ENCODE measurements around the gene EHD3. TPM values are rescaled to one million over a fixed set of nuclear protein-coding genes. Genes with fewer than 3 reads are reported as not detected.

EHD3 gene
- total RNA-seq, 2 experiments from 2014 or later: 0.54 to 0.60 TPM

DNA sequence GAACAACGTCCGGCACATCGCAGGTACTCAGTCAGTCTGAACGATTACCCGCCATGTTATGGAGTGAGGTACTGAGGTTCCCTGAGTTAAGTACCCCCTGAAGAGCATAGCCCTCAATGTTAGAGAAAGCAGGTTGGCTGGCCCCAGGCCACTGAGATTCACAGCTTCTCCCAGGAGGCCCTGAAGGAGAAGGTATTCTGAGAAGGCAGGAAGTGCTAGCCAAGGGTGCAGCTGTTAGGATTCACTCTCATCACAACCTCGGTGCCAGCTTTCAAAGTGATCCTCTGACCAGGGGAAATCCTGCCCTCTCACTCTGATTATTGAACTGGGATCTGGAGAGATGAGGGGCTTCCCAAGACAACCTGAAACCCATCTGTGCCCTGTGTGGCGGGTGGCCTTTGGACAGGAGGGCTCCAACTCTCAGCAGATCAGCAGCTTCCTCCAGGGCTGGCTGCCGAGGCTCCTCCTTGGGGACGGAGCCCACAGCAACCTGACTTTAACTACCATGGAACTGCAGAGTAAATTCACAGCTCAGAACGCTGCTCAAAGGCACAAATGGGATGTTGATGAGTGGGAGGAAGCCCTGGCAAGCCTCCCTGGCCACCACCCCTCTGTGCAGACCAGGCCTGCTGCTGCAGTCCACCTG is 7.8 kb downstream of the EHD3 start:
- no peak overlapping the region for H3K4me3 Mint-ChIP-seq
- intact Hi-C loops (cut with micrococcal nuclease): no loop called here
- POLR2A ChIA-PET: no interaction called here
- H3K4me1 Mint-ChIP-seq (ENCODE audit: low read depth): peaks cover 2% of the 10 kb centered on the region
- DNase-seq (no peak), ATAC-seq (no peak)
- CTCF ChIA-PET: no interaction called here
- TF ChIP-seq, protein P1, sequence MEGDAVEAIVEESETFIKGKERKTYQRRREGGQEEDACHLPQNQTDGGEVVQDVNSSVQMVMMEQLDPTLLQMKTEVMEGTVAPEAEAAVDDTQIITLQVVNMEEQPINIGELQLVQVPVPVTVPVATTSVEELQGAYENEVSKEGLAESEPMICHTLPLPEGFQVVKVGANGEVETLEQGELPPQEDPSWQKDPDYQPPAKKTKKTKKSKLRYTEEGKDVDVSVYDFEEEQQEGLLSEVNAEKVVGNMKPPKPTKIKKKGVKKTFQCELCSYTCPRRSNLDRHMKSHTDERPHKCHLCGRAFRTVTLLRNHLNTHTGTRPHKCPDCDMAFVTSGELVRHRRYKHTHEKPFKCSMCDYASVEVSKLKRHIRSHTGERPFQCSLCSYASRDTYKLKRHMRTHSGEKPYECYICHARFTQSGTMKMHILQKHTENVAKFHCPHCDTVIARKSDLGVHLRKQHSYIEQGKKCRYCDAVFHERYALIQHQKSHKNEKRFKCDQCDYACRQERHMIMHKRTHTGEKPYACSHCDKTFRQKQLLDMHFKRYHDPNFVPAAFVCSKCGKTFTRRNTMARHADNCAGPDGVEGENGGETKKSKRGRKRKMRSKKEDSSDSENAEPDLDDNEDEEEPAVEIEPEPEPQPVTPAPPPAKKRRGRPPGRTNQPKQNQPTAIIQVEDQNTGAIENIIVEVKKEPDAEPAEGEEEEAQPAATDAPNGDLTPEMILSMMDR (IDR thresholded peaks at IDR 0.05): no peak
- H3K27ac Mint-ChIP-seq: no peak overlapping the region
- no peaks in the 10 kb centered on the region for H3K9me3 Mint-ChIP-seq
- H3K27me3 Mint-ChIP-seq: no peaks in the 10 kb centered on the region
- H3K36me3 Mint-ChIP-seq (ENCODE audit: low read depth): no peaks in the 10 kb centered on the region

DNA sequence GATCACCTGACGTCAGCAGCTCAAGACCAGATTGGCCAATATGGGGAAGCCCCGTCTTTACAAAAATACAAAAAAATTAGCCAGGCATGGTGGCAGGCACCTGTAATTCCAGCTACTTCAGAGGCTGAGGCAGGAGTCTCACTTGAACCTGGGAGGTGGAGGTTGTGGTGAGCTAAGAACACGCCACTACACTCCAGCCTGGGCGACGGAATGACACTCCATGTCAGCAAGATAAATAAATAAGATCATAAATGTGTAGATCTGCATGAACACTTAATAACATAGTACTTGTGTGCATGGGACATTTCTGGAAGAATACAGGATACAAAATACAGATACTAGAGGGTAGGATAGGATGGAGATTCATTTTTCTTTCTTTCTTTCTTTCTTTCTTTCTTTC is 9.1 kb downstream of the EHD3 start:
- H3K4me3 Mint-ChIP-seq: no peak overlapping the region
- TF ChIP-seq, protein P1 (IDR thresholded peaks at IDR 0.05): no peak
- POLR2A ChIA-PET: no interaction called here
- H3K36me3 Mint-ChIP-seq (ENCODE audit: low read depth): no peaks in the 10 kb centered on the region
- H3K27me3 Mint-ChIP-seq: no peaks in the 10 kb centered on the region
- H3K27ac Mint-ChIP-seq: no peak overlapping the region
- H3K9me3 Mint-ChIP-seq: no peaks in the 10 kb centered on the region
- intact Hi-C loops (cut with micrococcal nuclease): no loop called here
- CTCF ChIA-PET: interaction anchor here (0.7 kb wide), 1 partner anchor 714 kb away, joined by 3 read pairs; no protein-coding TSS in a partner anchor
- ATAC-seq: no peak
- H3K4me1 Mint-ChIP-seq (ENCODE audit: low read depth): peaks cover 2% of the 10 kb centered on the region
- no peak for DNase-seq

DNA sequence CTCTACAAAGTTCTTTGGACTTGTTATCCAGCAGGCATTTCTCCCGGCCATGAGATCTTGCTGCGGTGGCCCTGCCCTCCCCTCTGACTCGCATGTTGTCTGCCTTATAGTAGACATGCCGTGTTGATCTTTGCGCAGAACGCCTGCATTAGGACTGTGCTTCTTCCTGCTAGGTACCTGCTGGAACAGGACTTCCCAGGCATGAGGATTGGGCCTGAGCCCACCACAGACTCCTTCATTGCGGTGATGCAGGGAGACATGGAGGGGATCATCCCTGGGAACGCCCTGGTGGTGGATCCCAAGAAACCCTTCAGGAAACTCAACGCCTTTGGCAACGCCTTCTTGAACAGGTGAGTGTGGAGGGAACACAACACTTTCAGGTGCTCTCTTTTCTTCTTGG is 10.1 kb downstream of the EHD3 start:
- H3K27me3 Mint-ChIP-seq: no peaks in the 10 kb centered on the region
- no peak overlapping the region for H3K27ac Mint-ChIP-seq
- no peaks in the 10 kb centered on the region for H3K36me3 Mint-ChIP-seq (ENCODE audit: low read depth)
- ATAC-seq: no peak
- intact Hi-C loops (cut with micrococcal nuclease): no loop called here
- POLR2A ChIA-PET: no interaction called here
- no peak overlapping the region for H3K4me3 Mint-ChIP-seq
- CTCF ChIA-PET: no interaction called here
- TF ChIP-seq, protein P1 (IDR thresholded peaks at IDR 0.05): no peak
- H3K9me3 Mint-ChIP-seq: no peaks in the 10 kb centered on the region
- H3K4me1 Mint-ChIP-seq (ENCODE audit: low read depth): peaks cover 2% of the 10 kb centered on the region
- no peak for DNase-seq

DNA sequence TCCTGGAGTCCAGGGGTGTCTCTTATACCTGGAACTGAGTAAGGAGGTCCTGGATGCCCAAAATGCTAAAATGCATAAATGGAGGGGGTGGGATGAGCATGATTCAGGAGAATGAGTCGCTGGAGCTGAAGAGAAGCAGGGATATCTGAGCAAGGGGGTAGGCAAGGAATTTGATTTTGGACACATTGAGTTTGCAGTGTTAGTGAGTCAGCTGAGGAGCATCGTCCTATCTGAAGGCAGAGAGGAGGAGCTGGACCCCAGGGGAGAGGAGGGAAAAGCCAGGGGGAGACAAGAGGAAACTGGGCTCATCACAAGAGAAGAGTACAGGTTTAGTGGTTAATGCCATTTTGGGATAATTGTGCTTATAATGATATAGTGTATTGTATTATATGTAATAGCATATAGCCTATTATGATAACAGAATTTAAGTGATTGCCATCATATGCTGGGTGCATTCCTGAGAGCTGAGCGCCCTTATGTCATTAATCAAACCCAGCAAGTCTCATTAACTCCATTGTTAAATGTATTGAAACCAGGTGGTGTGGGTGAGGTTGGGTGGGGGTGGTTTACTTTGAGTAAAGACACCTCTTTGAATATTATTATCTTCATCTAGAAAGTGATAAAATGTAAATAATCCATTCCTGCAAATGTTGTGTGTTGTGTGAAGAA is 12.4 kb downstream of the EHD3 start:
- peaks cover under 1% of the 10 kb centered on the region for H3K4me1 Mint-ChIP-seq (ENCODE audit: low read depth)
- ATAC-seq (no peak), DNase-seq (no peak)
- no peaks in the 10 kb centered on the region for H3K27me3 Mint-ChIP-seq
- intact Hi-C loops (cut with micrococcal nuclease): no loop called here
- CTCF ChIA-PET: no interaction called here
- H3K9me3 Mint-ChIP-seq: no peaks in the 10 kb centered on the region
- TF ChIP-seq, protein P1 (IDR thresholded peaks at IDR 0.05): no peak
- no peak overlapping the region for H3K4me3 Mint-ChIP-seq
- POLR2A ChIA-PET: no interaction called here
- no peak overlapping the region for H3K27ac Mint-ChIP-seq
- no peaks in the 10 kb centered on the region for H3K36me3 Mint-ChIP-seq (ENCODE audit: low read depth)

DNA sequence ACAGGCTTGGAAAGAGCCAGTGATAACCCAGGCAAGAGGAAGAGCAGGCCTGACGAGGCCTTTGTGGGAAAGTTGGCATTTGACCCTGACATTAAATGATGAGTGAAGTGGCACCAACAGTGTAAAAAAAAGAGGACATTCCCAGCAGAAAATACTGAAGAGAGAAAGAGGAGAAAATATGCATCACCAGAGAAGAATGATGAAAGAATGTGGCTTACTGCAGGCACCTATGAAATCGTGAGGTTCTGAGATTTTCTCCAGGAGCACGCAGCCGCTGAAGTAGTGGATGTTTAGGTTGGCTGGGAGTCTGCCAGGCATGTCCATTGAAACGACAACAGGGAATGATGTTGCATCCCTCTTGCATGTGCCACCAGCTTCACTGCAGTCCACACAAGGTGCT is 13.8 kb downstream of the EHD3 start:
- Mint-ChIP-seq H3K4me1 (ENCODE audit: low read depth) (no peaks in the 10 kb centered on the region), H3K9me3 (no peaks in the 10 kb centered on the region), H3K36me3 (ENCODE audit: low read depth) (no peaks in the 10 kb centered on the region), H3K27ac (no peak overlapping the region), H3K4me3 (no peak overlapping the region), H3K27me3 (no peaks in the 10 kb centered on the region)
- no peak for ATAC-seq
- DNase-seq: no peak
- TF ChIP-seq, protein P1 (IDR thresholded peaks at IDR 0.05): no peak
- POLR2A ChIA-PET: no interaction called here
- intact Hi-C loops (cut with micrococcal nuclease): no loop called here
- CTCF ChIA-PET: no interaction called here

Measured in activated CD8-positive, alpha-beta T cell treated with anti-CD3 and anti-CD28 coated beads for 36 hours (primary cell).